Stomach (tissue), 9 donors: Measurements from ENCODE around the gene SLC27A1. TPM values are rescaled to one million over a fixed set of nuclear protein-coding genes. Genes with fewer than 3 reads are reported as not detected.

Experiments used
- DNase-seq, 2 donors: peaks; one replicate each; pipeline versions ENCODE4 v3.0.0 to v3.0.0-alpha.2; 2013 to 2019
- H3K27ac ChIP-seq, 5 donors: fragments of 200-600 bp in 4 of 5; sonication (generic) in 4 of 5; one replicate each; pipeline ENCODE4 v1.5.1; 2013 to 2019; ENCODE audit warnings: mild to moderate bottlenecking in 1 of 5, moderate library complexity in 1 of 5
- H3K27me3 ChIP-seq, 3 donors: fragments of 200-600 bp; sonication (generic); one replicate each; pipeline ENCODE4 v1.5.1; 2017 to 2019; ENCODE audit warnings: mixed run types in 1 of 3
- H3K36me3 ChIP-seq, 4 donors: fragments of 200-600 bp; sonication (generic); 1 replicate in 3 of 4; 2 replicates in 1 of 4; pipeline ENCODE4 v1.5.1; 2016 to 2019
- H3K4me1 ChIP-seq, 4 donors: fragments of 200-600 bp; sonication (generic); one replicate each; pipeline ENCODE4 v1.5.1; 2016 to 2019
- H3K4me3 ChIP-seq, 4 donors: fragments of 200-600 bp; sonication (generic) in 3 of 4; one replicate each; pipeline ENCODE4 v1.5.1; 2016 to 2019; ENCODE audit warnings: mild to moderate bottlenecking in 1 of 4
- H3K9me3 ChIP-seq, 4 donors: fragments of 200-600 bp; sonication (generic); one replicate each; pipeline ENCODE4 v1.5.1; 2016 to 2019
- CTCF ChIP-seq, 7 experiments: fragments of 450-650 bp in 4 of 7; fragments of 200-600 bp in 3 of 7; sonication (generic) in 3 of 7; IDR thresholded peaks; one replicate each; pipeline ENCODE4 v1.5.1; 2016 to 2019; ENCODE audit warnings: antibody characterized with exemption in 7 of 7, control low read depth in 2 of 7, mild to moderate bottlenecking in 1 of 7
- EP300 ChIP-seq: sonication (generic); formaldehyde crosslinking; IDR thresholded peaks from one replicate; pipeline ENCODE4 v1.6.1; 2017; ENCODE audit warnings: antibody characterized with exemption
- POLR2A ChIP-seq, 4 donors: fragments of 450-650 bp; IDR thresholded peaks; one replicate each; pipeline ENCODE4 v1.6.1; 2016; ENCODE audit warnings: antibody characterized with exemption in 4 of 4, control low read depth in 2 of 4, mild to moderate bottlenecking in 1 of 4, moderate library complexity in 1 of 4
- POLR2AphosphoS5 ChIP-seq, 3 donors: sonication (generic); formaldehyde crosslinking; IDR thresholded peaks; one replicate each; pipeline ENCODE4 v1.6.1; 2016; ENCODE audit warnings: antibody characterized with exemption in 3 of 3
- WGBS, 5 donors: extraction: QIAGEN DNeasy Blood & Tissue Kit in 3 of 5; methylation state at CpG; one replicate each; pipeline versions ENCODE4 v1.1.5 to v1.1.7; 2013 to 2018; 5-methylcytosine and 5-hydroxymethylcytosine counted together
- intact Hi-C: fragments of 100-400 bp; cut with DNase I; formaldehyde crosslinking; loops from one replicate; pipeline ENCODE4 v1.15.1; 2023; ENCODE audit warnings: low total_unique reads
- polyA plus RNA-seq, 3 donors: library from polyadenylated mRNA; stranded (reverse); fragments of 200-250 nt; gene quantifications; one replicate each; pipeline ENCODE4 v1.2.3, GENCODE V29; 2013
- total RNA-seq, 5 donors: library from RNA; depleted of rRNA; stranded (reverse); fragments of >200 nt; gene quantifications; one replicate each; pipeline versions ENCODE4 v1.1.0 to v1.2.3, GENCODE V29; 2014 to 2016
- donor health status: healthy with polysubstance abuse.
- donor health status: Bipolar disorder and iron deficiency.
- donor health status: healthy.

Gene SLC27A1
- total and polyA plus RNA-seq, 8 donors, result 4.0 to 116 (median 12.1) TPM

GRCh38 chr19:17530586-17530985 lies 60.3 kb downstream of the SLC27A1 start:
- no peak for TF ChIP-seq EP300
- no peak for TF ChIP-seq POLR2AphosphoS5 (IDR thresholded peaks at IDR 0.05)
- no peak for TF ChIP-seq CTCF (IDR thresholded peaks at IDR 0.05)
- TF ChIP-seq POLR2A (IDR thresholded peaks at IDR 0.05), result no peak
- peak in 1 of 2 donors; percentile 41 for DNase-seq
- 10 to 20% (median 18%) methylated on average over 8 of the region's 8 CpGs for WGBS, 5 donors
- H3K27me3 ChIP-seq, result peaks cover 0 to 66% (median 0%) of the 10 kb centered on the region in 3 donors
- intact Hi-C loops, result no loop called here
- H3K4me1 ChIP-seq, result no peaks in the 10 kb centered on the region
- no peak overlapping the region for H3K4me3 ChIP-seq
- no peaks in the 10 kb centered on the region for H3K36me3 ChIP-seq
- H3K9me3 ChIP-seq, result peaks cover 3 to 11% (median 8%) of the 10 kb centered on the region in 4 donors
- H3K27ac ChIP-seq, result no peak overlapping the region

- DNase-seq, result no peak
- H3K4me1 ChIP-seq, result no peaks in the 10 kb centered on the region
- peaks cover 3 to 11% (median 8%) of the 10 kb centered on the region in 4 donors for H3K9me3 ChIP-seq
- H3K4me3 ChIP-seq, result no peak overlapping the region
- H3K27ac ChIP-seq, result no peak overlapping the region
- peaks cover 0 to 51% (median 0%) of the 10 kb centered on the region in 3 donors for H3K27me3 ChIP-seq
- intact Hi-C loops, result no loop called here
- 79 to 84% (median 82%) methylated on average over 16 of the region's 16 CpGs; no CpG with 5 or more reads in 1 of the 5 donors for WGBS, 5 donors
- no peak for TF ChIP-seq POLR2A (IDR thresholded peaks at IDR 0.05)
- no peak for TF ChIP-seq POLR2AphosphoS5 (IDR thresholded peaks at IDR 0.05)
- TF ChIP-seq EP300, result no peak
- TF ChIP-seq CTCF (IDR thresholded peaks at IDR 0.05), result no peak
- H3K36me3 ChIP-seq, result no peaks in the 10 kb centered on the region
These were observed 61.8 kb downstream of the SLC27A1 start for GRCh38 chr19:17532116-17532515.

- Histone ChIP-seq H3K9me3 (peaks cover 3 to 11% (median 8%) of the 10 kb centered on the region in 4 donors), H3K27ac (no peak overlapping the region), H3K4me3 (no peak overlapping the region), H3K36me3 (no peaks in the 10 kb centered on the region), H3K4me1 (no peaks in the 10 kb centered on the region), H3K27me3 (peaks cover 0 to 47% (median 0%) of the 10 kb centered on the region in 3 donors)
- intact Hi-C loops, result no loop called here
- no peak for TF ChIP-seq POLR2A (IDR thresholded peaks at IDR 0.05)
- TF ChIP-seq POLR2AphosphoS5 (IDR thresholded peaks at IDR 0.05), result no peak
- no peak for TF ChIP-seq EP300
- TF ChIP-seq CTCF (IDR thresholded peaks at IDR 0.05), result no peak
- DNase-seq, result no peak
- WGBS, 5 donors, result 52 to 68% (median 59%) methylated on average over 7 of the region's 7 CpGs
These were observed 62.2 kb downstream of the SLC27A1 start for GRCh38 chr19:17532557-17532956.

- no peak overlapping the region for H3K27ac ChIP-seq
- H3K4me1 ChIP-seq, result peaks cover 12 to 16% (median 13%) of the 10 kb centered on the region in 4 donors
- H3K4me3 ChIP-seq, result no peak overlapping the region
- intact Hi-C loops, result no loop called here
- peaks cover 0 to 25% (median 3%) of the 10 kb centered on the region in 3 donors for H3K27me3 ChIP-seq
- no peaks in the 10 kb centered on the region for H3K36me3 ChIP-seq
- DNase-seq, result no peak
- no peak for TF ChIP-seq CTCF (IDR thresholded peaks at IDR 0.05)
- no peak for TF ChIP-seq POLR2AphosphoS5 (IDR thresholded peaks at IDR 0.05)
- TF ChIP-seq EP300, result no peak
- no peak for TF ChIP-seq POLR2A (IDR thresholded peaks at IDR 0.05)
- H3K9me3 ChIP-seq, result no peaks in the 10 kb centered on the region
These were observed 64.4 kb downstream of the SLC27A1 start for GRCh38 chr19:17534767-17535166.
